Measurements from ENCODE around the gene CHCHD5. TPM values are rescaled to one million over a fixed set of nuclear protein-coding genes. Genes with fewer than 3 reads are reported as not detected.

Gene CHCHD5, protein sequence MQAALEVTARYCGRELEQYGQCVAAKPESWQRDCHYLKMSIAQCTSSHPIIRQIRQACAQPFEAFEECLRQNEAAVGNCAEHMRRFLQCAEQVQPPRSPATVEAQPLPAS
- total RNA-seq: 14.1 and 17.4 TPM in 2 replicates

DNA sequence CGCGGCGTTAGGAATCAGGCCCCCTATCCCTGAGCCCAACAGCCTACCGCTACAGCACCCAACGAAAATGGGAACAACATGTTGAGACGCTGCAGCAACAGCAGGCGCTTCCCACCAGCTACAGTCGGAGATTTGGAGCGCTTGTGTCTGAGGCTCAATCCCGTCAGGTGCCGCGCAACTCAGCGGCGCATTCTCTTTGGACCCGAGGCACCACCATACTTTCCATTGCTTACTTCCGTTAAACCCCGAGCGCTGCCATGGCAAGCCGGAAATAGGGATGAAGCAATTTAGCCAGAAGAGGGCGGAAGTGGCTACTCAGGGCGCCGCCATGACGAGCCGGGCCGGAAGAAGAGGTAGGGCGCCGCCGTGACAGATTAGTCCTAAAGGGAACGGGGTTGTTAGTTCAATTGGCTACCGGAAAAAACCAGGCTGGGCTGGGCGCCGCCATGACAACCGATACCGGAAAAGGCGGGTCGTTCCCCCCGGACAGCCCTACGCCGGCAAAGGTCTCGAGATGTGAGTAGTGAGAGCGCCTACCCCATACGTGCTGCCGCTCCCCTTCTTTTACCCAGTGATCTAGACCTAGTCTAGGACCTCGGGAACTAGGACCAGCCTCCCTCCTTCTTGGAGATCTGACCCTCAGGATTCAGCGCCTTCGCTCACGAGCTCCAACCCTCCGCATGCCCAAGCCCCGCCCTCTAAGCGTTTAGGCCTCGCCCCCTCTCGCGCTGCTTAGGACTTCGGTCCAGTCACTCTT is at the start of gene CHCHD5:
Gene CHCHD5, plus strand, starts transcription at position 476 of the 757 bp plus-strand sequence. Its CDS starts 39 bp downstream, at position 515.

DNA sequence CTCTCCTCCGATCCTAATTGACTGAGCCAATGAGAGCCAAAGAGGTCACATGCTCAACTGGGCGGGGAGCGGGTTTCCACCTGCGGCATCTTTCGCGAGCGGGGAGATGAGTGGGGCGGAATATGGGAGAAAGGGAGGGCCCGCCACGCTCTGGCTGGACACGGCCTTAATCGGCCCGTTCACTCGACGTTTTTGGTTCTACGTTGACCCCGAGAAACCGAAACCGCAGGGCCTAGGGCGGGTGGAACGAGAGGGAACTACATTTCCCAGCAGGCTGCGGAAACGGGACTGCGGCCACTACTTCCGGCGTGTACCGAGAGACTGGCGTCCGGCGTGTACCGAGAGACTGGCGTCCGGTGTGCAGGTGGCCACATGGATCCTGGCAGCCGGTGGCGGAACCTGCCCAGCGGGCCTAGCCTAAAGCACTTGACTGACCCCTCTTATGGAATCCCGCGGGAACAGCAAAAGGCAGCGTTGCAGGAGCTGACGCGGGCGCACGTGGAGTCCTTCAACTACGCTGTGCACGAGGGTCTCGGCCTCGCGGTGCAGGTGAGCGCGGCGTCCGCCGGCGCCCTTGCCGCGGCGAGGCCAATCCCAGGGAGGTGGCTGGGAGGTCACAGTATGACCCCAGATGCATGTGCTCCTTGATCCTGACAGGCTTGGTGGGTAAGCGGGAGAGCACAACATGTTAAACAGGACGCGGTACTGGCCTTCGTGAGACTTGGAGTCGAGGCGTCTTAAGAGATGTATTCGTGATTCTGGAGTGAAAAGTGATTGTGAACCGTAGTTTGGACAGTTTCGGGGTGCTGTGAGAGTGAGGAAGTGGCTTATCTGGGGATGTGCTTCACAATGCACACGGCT is 42.1 kb upstream of the CHCHD5 start, which contains the start of gene POLR1B:
Gene POLR1B, plus strand, starts transcription at position 343 of the 861 bp plus-strand sequence. Its CDS starts 30 bp downstream, at position 373.

Other genes starting within 250 kb of the CHCHD5 start
- 1.5 and 2.1 TPM in 2 replicates for gene RGPD8, start 151.0 kb upstream of the CHCHD5 start, total RNA-seq
- gene TTL, start 102.5 kb upstream of the CHCHD5 start, total RNA-seq: 28.0 and 31.7 TPM in 2 replicates
- 13.2 and 13.7 TPM in 2 replicates for gene POLR1B, start 42.1 kb upstream of the CHCHD5 start, total RNA-seq
- 67.3 and 78.7 TPM in 2 replicates for gene SLC20A1, start 61.3 kb downstream of the CHCHD5 start, total RNA-seq
- not detected in 2 replicates for gene NT5DC4, start 136.4 kb downstream of the CHCHD5 start, total RNA-seq
- 19.5 and 21.0 TPM in 2 replicates for gene CKAP2L, start 180.0 kb downstream of the CHCHD5 start, total RNA-seq
- gene IL1A, start 199.9 kb downstream of the CHCHD5 start, total RNA-seq: 4.9 and 5.5 TPM in 2 replicates

Data from mammary microvascular endothelial cell (primary cell).